ENCODE results near the gene BACE2.

The BACE2 gene

DNA sequence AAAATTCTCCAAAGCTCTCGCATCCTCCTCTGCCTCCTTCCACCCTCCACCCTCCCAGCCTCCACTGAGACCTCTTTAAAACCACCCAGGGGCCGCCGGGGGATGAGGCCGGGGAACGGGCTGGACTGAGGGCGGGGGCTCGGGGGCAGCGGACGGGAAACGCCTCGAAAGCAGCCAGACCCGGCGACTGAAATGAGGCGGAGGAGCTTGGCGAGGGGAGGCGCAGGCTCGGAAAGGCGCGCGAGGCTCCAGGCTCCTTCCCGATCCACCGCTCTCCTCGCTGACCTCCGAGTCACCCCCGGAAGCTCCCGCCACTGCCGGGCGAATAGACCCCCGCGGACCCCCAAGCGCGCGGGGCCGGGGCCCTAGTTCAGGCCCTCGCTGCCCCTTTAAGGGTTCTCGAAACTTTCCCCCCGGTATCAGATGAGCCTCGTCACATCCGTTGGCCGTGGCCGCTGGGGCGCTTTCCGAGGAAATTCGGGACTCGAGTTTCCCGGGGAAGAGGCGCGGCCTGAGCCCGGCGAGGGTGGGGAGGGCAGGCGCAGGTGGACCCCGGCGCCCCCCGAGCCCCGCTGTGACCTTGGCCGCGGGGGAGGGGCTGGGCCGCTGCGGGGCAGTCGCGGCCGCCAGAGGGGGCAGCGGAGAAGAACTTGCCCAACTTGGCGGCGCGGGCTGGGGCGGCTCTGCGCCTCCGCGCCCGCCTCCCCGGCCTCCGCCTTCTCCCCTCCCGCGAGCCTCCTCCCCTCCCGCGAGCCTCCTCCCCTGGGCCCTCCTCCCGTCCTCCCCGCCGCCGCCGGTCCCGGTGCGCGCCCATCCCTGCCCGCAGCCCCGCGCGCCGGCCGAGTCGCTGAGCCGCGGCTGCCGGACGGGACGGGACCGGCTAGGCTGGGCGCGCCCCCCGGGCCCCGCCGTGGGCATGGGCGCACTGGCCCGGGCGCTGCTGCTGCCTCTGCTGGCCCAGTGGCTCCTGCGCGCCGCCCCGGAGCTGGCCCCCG lies at the start of gene BACE2:
BACE2 (plus strand) TSS at position 813 of the 995 bp plus-strand sequence; CDS start at position 917, 104 bp downstream.
- peak within 1 kb of the TSS; percentile 64 to 74 for H3K9ac ChIP-seq (ENCODE audit: low read depth in 1 of 2, low read length in 2 of 2)
- peak within 1 kb of the TSS; percentile 69 to 70 for H3K4me3 ChIP-seq (ENCODE audit: low read depth in 1 of 2, low read length in 2 of 2)
- H3K4me1 ChIP-seq (ENCODE audit: control insufficient read depth in 1 of 2, insufficient read depth in 2 of 2, low read length in 2 of 2) = peaks cover 18 to 36% of the 10 kb centered on the region in 2 donors
- peak within 1 kb of the TSS; percentile 72 for H3K27ac ChIP-seq (ENCODE audit: low read depth, low read length)
- H3K27me3 ChIP-seq (ENCODE audit: control insufficient read depth in 1 of 2, insufficient read depth in 2 of 2, low read length in 2 of 2) = no peaks in the 10 kb centered on the region
- H3K9me3 ChIP-seq (ENCODE audit: control insufficient read depth in 1 of 2, low read length in 2 of 2) = no peaks in the 10 kb centered on the region
- H3K36me3 ChIP-seq (ENCODE audit: control insufficient read depth in 1 of 2, insufficient read depth in 2 of 2, low read length in 2 of 2) = no peaks in the 10 kb centered on the region

DNA sequence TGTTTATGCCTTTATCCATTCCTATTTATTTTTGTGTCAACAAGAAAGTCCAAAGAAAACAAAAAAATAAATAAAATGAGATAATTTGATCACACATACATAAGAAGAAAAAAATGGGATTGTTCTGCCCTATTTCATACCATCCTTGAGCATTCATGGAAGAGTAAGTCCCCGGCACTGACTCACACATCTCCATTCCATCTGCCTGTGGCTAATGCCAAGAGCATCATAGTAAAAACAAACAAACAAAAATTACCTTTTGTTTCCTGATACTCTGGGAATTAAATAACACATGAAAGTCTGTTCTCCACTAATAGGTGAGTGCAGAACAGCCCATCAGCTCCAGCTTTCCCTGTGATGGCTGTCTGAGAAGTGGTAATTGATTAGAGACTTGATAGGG lies 48.1 kb upstream of the BACE2 start:
- no peak overlapping the region for H3K27ac ChIP-seq (ENCODE audit: low read depth, low read length)
- H3K4me1 ChIP-seq (ENCODE audit: control insufficient read depth in 1 of 2, insufficient read depth in 2 of 2, low read length in 2 of 2) = no peaks in the 10 kb centered on the region
- no peak overlapping the region for H3K9ac ChIP-seq (ENCODE audit: low read depth in 1 of 2, low read length in 2 of 2)
- H3K9me3 ChIP-seq (ENCODE audit: control insufficient read depth in 1 of 2, low read length in 2 of 2) = no peaks in the 10 kb centered on the region
- no peaks in the 10 kb centered on the region for H3K36me3 ChIP-seq (ENCODE audit: control insufficient read depth in 1 of 2, insufficient read depth in 2 of 2, low read length in 2 of 2)
- H3K27me3 ChIP-seq (ENCODE audit: control insufficient read depth in 1 of 2, insufficient read depth in 2 of 2, low read length in 2 of 2) = peaks cover 0 to 3% of the 10 kb centered on the region in 2 donors
- no peak overlapping the region for H3K4me3 ChIP-seq (ENCODE audit: low read depth in 1 of 2, low read length in 2 of 2)

DNA sequence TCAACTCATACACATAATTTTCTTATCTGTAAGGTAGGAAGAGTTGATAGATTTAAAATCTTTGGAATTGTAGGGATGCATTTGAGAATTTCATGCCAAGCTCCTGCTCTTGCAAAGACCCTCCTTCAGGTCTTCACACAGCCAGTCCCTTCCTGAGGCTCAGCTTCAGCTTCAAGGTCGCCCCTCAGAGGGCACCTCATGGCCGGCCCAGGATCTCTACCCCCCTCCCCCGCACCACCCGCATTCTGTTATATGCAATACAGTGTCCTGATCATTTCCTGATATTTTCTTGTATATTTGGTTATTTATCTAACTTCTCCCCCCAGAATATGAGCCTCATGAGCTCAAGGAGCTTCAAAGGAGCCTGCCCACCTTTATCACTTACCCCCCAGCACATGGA lies 47.0 kb upstream of the BACE2 start:
- Histone ChIP-seq H3K27me3 (ENCODE audit: control insufficient read depth in 1 of 2, insufficient read depth in 2 of 2, low read length in 2 of 2) (peaks cover 0 to 3% of the 10 kb centered on the region in 2 donors), H3K36me3 (ENCODE audit: control insufficient read depth in 1 of 2, insufficient read depth in 2 of 2, low read length in 2 of 2) (no peaks in the 10 kb centered on the region), H3K9ac (ENCODE audit: low read depth in 1 of 2, low read length in 2 of 2) (no peak overlapping the region), H3K4me1 (ENCODE audit: control insufficient read depth in 1 of 2, insufficient read depth in 2 of 2, low read length in 2 of 2) (no peaks in the 10 kb centered on the region), H3K9me3 (ENCODE audit: control insufficient read depth in 1 of 2, low read length in 2 of 2) (no peaks in the 10 kb centered on the region), H3K27ac (ENCODE audit: low read depth, low read length) (no peak overlapping the region), H3K4me3 (ENCODE audit: low read depth in 1 of 2, low read length in 2 of 2) (no peak overlapping the region)

DNA sequence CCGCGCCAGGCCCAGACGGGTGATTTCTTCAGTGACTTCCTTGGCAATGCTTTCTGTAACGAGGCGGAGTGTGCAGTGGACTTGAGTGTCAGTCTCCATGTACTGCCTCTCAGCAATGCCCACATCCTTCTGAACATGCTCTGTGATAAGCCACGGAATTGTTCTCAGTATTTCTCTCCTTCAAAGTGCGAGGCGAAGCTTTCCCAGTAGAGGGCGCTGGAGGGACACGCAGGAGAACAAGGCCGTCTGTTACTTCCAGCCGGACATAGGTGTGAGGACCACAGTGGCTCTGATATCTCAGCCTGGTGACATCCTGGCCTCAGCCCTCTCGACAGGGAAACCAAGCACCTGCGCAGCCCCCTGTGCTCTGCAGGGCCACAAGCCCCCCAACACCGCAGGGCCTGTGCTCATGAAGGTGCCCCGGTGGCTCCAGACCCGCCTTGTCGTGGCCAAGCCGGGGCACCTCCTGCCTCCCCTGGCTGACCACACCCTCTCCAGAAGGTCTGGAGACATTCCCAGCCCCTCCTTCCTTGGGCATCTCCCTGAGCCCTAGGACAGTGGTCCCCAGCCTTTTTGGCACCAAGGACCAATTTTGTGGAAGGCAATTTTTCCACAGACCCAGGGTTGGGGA lies 46.1 kb upstream of the BACE2 start:
- Histone ChIP-seq H3K27ac (ENCODE audit: low read depth, low read length) (no peak overlapping the region), H3K9ac (ENCODE audit: low read depth in 1 of 2, low read length in 2 of 2) (no peak overlapping the region), H3K36me3 (ENCODE audit: control insufficient read depth in 1 of 2, insufficient read depth in 2 of 2, low read length in 2 of 2) (no peaks in the 10 kb centered on the region), H3K27me3 (ENCODE audit: control insufficient read depth in 1 of 2, insufficient read depth in 2 of 2, low read length in 2 of 2) (peaks cover 0 to 3% of the 10 kb centered on the region in 2 donors), H3K4me3 (ENCODE audit: low read depth in 1 of 2, low read length in 2 of 2) (no peak overlapping the region), H3K4me1 (ENCODE audit: control insufficient read depth in 1 of 2, insufficient read depth in 2 of 2, low read length in 2 of 2) (no peaks in the 10 kb centered on the region), H3K9me3 (ENCODE audit: control insufficient read depth in 1 of 2, low read length in 2 of 2) (no peaks in the 10 kb centered on the region)

DNA sequence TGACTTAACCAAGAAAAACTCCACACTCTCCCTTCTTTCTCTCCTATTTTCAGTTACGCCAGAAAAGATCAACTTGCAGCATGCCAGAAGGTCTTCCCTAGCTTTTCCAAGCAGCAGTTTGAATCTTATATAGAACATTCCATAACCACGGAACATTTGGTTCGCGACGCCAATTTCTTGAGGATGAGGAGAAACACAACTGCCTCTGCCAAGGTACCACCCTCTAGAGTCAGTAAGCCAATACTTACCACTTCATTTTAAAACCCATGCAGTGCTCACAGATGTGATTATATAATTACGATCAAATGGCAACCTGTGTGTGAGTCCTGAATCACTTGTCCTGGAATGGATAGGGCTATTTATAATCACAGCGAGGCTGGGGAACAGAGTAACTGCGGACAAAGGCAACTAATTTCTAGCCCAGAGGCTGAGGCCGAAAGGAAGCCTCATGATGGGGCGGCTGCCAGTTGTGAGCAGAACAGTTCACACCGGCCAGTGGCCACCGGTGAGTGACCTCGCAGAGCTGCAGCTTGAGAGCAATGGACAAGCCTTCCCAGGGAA lies 43.2 kb upstream of the BACE2 start:
- Histone ChIP-seq H3K4me3 (ENCODE audit: low read depth in 1 of 2, low read length in 2 of 2) (no peak overlapping the region), H3K27me3 (ENCODE audit: control insufficient read depth in 1 of 2, insufficient read depth in 2 of 2, low read length in 2 of 2) (peaks cover 0 to 3% of the 10 kb centered on the region in 2 donors), H3K27ac (ENCODE audit: low read depth, low read length) (no peak overlapping the region), H3K9me3 (ENCODE audit: control insufficient read depth in 1 of 2, low read length in 2 of 2) (no peaks in the 10 kb centered on the region), H3K36me3 (ENCODE audit: control insufficient read depth in 1 of 2, insufficient read depth in 2 of 2, low read length in 2 of 2) (no peaks in the 10 kb centered on the region), H3K4me1 (ENCODE audit: control insufficient read depth in 1 of 2, insufficient read depth in 2 of 2, low read length in 2 of 2) (no peaks in the 10 kb centered on the region), H3K9ac (ENCODE audit: low read depth in 1 of 2, low read length in 2 of 2) (no peak overlapping the region)

DNA sequence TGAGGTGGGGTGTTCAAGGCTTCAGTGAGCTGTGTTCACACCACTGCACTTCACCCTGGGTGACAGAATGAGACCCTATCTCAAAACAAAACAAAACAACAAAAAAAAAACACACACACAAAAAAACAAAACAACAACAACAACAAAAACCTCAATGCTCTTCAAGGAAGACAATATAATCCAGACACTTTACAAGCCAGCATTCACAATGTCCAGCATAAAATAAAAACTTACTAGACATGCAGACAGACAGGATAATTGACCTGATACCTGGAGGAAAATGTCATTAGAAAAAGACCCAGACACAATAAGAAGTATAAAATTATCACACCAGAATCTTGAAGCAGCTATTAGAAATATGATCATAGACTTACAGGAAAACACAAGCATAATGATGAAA lies 39.0 kb upstream of the BACE2 start:
- no peak overlapping the region for H3K9ac ChIP-seq (ENCODE audit: low read depth in 1 of 2, low read length in 2 of 2)
- H3K27ac ChIP-seq (ENCODE audit: low read depth, low read length) = no peak overlapping the region
- no peaks in the 10 kb centered on the region for H3K36me3 ChIP-seq (ENCODE audit: control insufficient read depth in 1 of 2, insufficient read depth in 2 of 2, low read length in 2 of 2)
- peaks cover 0 to under 1% of the 10 kb centered on the region in 2 donors for H3K27me3 ChIP-seq (ENCODE audit: control insufficient read depth in 1 of 2, insufficient read depth in 2 of 2, low read length in 2 of 2)
- H3K4me3 ChIP-seq (ENCODE audit: low read depth in 1 of 2, low read length in 2 of 2) = no peak overlapping the region
- H3K4me1 ChIP-seq (ENCODE audit: control insufficient read depth in 1 of 2, insufficient read depth in 2 of 2, low read length in 2 of 2) = peaks cover 0 to 8% of the 10 kb centered on the region in 2 donors
- no peaks in the 10 kb centered on the region for H3K9me3 ChIP-seq (ENCODE audit: control insufficient read depth in 1 of 2, low read length in 2 of 2)

DNA sequence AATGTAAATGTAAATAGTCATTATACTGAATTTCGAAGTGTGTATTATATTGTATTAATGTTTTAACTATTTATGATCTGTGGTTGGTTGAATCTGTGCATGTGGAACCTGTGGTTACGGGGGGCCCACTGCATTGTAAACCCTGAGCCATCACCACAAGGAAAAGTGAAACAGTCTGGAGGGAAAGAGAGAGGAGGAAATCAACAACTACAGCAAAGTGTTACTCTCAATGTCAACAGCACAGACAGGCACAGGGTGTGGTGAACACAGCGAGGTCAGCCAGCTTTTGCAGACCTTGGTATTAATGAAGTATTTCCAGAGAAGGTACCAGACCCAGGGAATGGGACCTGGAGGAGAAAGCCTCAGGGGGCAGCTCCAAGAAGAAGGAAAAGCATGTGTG lies 37.1 kb upstream of the BACE2 start:
- H3K9ac ChIP-seq (ENCODE audit: low read depth in 1 of 2, low read length in 2 of 2) = no peak overlapping the region
- no peaks in the 10 kb centered on the region for H3K9me3 ChIP-seq (ENCODE audit: control insufficient read depth in 1 of 2, low read length in 2 of 2)
- no peaks in the 10 kb centered on the region for H3K36me3 ChIP-seq (ENCODE audit: control insufficient read depth in 1 of 2, insufficient read depth in 2 of 2, low read length in 2 of 2)
- no peak overlapping the region for H3K4me3 ChIP-seq (ENCODE audit: low read depth in 1 of 2, low read length in 2 of 2)
- H3K27me3 ChIP-seq (ENCODE audit: control insufficient read depth in 1 of 2, insufficient read depth in 2 of 2, low read length in 2 of 2) = peaks cover 0 to 3% of the 10 kb centered on the region in 2 donors
- no peak overlapping the region for H3K27ac ChIP-seq (ENCODE audit: low read depth, low read length)
- H3K4me1 ChIP-seq (ENCODE audit: control insufficient read depth in 1 of 2, insufficient read depth in 2 of 2, low read length in 2 of 2) = peaks cover 0 to 8% of the 10 kb centered on the region in 2 donors

DNA sequence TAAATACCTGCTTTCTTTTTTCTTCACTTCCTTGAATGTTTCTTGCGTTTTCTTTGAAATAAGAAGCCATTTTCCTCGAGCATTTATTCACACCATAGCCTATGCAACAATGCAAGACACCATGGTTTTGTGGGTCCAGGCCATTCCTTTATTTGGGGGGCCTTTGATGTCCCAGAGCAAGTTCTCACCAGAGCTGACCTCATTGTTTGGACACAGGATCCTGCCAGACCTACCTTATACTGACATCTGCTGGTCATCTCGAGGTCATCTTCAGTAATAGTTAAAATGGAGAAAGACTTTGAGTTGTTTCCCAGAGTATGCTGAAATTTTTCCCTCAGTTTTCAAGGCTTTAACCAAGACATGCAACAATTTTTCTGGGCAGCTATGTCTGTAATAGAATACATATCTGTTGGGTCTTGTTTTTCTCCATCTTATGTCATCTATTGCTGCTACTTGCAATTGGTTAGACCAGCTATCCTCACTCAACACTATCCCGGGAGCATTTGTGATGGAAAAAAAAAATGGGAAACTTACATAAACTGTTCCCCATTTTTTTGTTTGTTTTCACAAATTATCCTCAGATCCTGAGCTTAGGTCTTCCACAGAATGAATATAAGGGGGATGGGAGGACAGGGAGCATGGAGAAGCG lies 34.0 kb upstream of the BACE2 start:
- no peak overlapping the region for H3K27ac ChIP-seq (ENCODE audit: low read depth, low read length)
- no peaks in the 10 kb centered on the region for H3K9me3 ChIP-seq (ENCODE audit: control insufficient read depth in 1 of 2, low read length in 2 of 2)
- H3K4me1 ChIP-seq (ENCODE audit: control insufficient read depth in 1 of 2, insufficient read depth in 2 of 2, low read length in 2 of 2) = peaks cover 0 to 8% of the 10 kb centered on the region in 2 donors
- H3K36me3 ChIP-seq (ENCODE audit: control insufficient read depth in 1 of 2, insufficient read depth in 2 of 2, low read length in 2 of 2) = no peaks in the 10 kb centered on the region
- no peak overlapping the region for H3K4me3 ChIP-seq (ENCODE audit: low read depth in 1 of 2, low read length in 2 of 2)
- H3K9ac ChIP-seq (ENCODE audit: low read depth in 1 of 2, low read length in 2 of 2) = no peak overlapping the region
- H3K27me3 ChIP-seq (ENCODE audit: control insufficient read depth in 1 of 2, insufficient read depth in 2 of 2, low read length in 2 of 2) = peaks cover 0 to 8% of the 10 kb centered on the region in 2 donors

DNA sequence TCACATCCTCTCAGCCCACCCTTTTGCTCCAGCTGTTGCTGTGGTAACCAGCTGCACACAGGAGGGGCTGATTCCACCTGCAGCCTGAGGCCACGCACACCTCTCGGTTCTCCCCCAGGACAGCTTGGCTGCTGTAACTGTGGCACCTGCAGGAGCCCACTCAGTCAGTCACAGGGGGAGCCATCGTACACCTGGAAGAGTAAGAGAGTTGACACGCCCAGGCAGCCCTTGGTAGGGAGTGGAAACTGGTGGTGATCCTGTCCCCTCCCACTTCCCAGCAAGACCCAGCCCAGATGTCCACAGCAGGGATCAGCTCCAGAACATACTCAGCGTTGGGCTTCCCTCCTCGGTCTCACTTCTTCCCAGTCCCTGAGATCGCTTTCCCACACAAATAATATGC lies 32.2 kb upstream of the BACE2 start:
- Histone ChIP-seq H3K27ac (ENCODE audit: low read depth, low read length) (no peak overlapping the region), H3K9ac (ENCODE audit: low read depth in 1 of 2, low read length in 2 of 2) (no peak overlapping the region)

More for the DNA sequence above, 32.2 kb upstream of the BACE2 start:
- peaks cover 0 to 8% of the 10 kb centered on the region in 2 donors for H3K27me3 ChIP-seq (ENCODE audit: control insufficient read depth in 1 of 2, insufficient read depth in 2 of 2, low read length in 2 of 2)
- no peak overlapping the region for H3K4me3 ChIP-seq (ENCODE audit: low read depth in 1 of 2, low read length in 2 of 2)
- H3K9me3 ChIP-seq (ENCODE audit: control insufficient read depth in 1 of 2, low read length in 2 of 2) = no peaks in the 10 kb centered on the region
- H3K36me3 ChIP-seq (ENCODE audit: control insufficient read depth in 1 of 2, insufficient read depth in 2 of 2, low read length in 2 of 2) = no peaks in the 10 kb centered on the region
- peaks cover 0 to 8% of the 10 kb centered on the region in 2 donors for H3K4me1 ChIP-seq (ENCODE audit: control insufficient read depth in 1 of 2, insufficient read depth in 2 of 2, low read length in 2 of 2)

Measured in duodenal mucosa (tissue), 2 donors.